Activated CD4-positive, alpha-beta T cell treated with anti-CD3 and anti-CD28 coated beads for 36 hours (primary cell): ENCODE data around the gene TMEM185A. TPM values are rescaled to one million over a fixed set of nuclear protein-coding genes. Genes with fewer than 3 reads are reported as not detected.
A peak's percentile ranks its signal among the peaks of the same experiment; 100 is the strongest.
"Not testable (repeated sequence)": the region's sequence is repeated elsewhere in the genome, so short reads cannot be mapped to it uniquely, and the experiment has no call there.

Experiments used
- ATAC-seq: fragments of 200-7000 bp; cut with Tn5 transposase; one replicate; pipeline ENCODE4 v1.10.0; 2021; ENCODE audit warnings: mild to moderate bottlenecking, moderate library complexity
- CTCF ChIA-PET: fragments of 350-600 bp; sonication (Branson Sonifier 250); formaldehyde crosslinking; loops from one replicate; lab custom pipeline; 2021; ENCODE audit warnings: antibody characterized with exemption; lab: Charles Lee
- POLR2A ChIA-PET: fragments of 350-600 bp; sonication (Branson Sonifier 250); formaldehyde crosslinking; loops from one replicate; lab custom pipeline; 2021; ENCODE audit warnings: antibody characterized with exemption, inconsistent platforms; lab: Charles Lee
- DNase-seq: peaks from one replicate; pipeline ENCODE4 v3.0.0-alpha.2; 2020
- H3K27ac Mint-ChIP-seq: one replicate; pipeline ENCODE4 v1.8.0; 2021; ENCODE audit warnings: mixed read lengths
- H3K27me3 Mint-ChIP-seq: one replicate; pipeline ENCODE4 v1.8.0; 2021; ENCODE audit warnings: mixed read lengths
- H3K36me3 Mint-ChIP-seq: one replicate; pipeline ENCODE4 v1.8.0; 2021; ENCODE audit warnings: low read depth, mixed read lengths
- H3K4me1 Mint-ChIP-seq: one replicate; pipeline ENCODE4 v1.8.0; 2021; ENCODE audit warnings: mixed read lengths
- H3K4me3 Mint-ChIP-seq: one replicate; pipeline ENCODE4 v1.8.0; 2021; ENCODE audit warnings: mild to moderate bottlenecking, moderate library complexity, mixed read lengths
- H3K9me3 Mint-ChIP-seq: one replicate; pipeline ENCODE4 v1.8.0; 2021; ENCODE audit warnings: low read depth, mixed read lengths
- intact Hi-C, 2 experiments: fragments of 100-400 bp; cut with DNase I in 1 of 2; cut with micrococcal nuclease in 1 of 2; formaldehyde crosslinking; loops; one replicate each; pipeline versions ENCODE4 v1.14.2 to v1.15.1; 2022 to 2024; cut with DNase I, micrococcal nuclease
- total RNA-seq, 2 experiments: library from RNA; stranded (reverse); gene quantifications; one replicate each; pipeline ENCODE4 v1.2.3, GENCODE V29; 2021

Gene TMEM185A
- total RNA-seq, 2 experiments from 2014 or later: 10.2 to 14.4 TPM

DNA sequence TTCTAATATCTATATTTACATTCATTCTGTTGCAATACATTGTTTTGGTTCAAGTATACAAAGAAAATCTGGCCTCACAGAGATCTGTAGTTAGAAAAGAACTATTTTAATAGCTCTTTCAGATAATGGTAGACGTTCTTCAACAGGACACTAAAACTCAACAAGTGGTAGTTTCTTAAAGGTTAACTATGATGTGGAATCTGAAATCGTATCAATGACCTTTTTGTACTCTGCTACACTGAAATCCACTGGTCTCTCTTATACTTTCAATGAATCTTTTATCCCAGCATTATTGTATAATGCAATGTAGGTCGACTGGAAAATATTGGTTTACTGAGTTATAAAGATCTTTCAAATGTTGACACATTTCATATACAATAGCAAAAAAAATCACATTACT lies 12.7 kb downstream of the TMEM185A start:
- Mint-ChIP-seq H3K4me3 (no peak overlapping the region), H3K36me3 (no peaks in the 10 kb centered on the region), H3K27me3 (no peaks in the 10 kb centered on the region), H3K9me3 (no peaks in the 10 kb centered on the region), H3K27ac (no peak overlapping the region), H3K4me1 (no peaks in the 10 kb centered on the region)
- intact Hi-C loops: no loop called here
- no peak for ATAC-seq
- ChIA-PET CTCF (no interaction called here), POLR2A (no interaction called here)
- no peak for DNase-seq

DNA sequence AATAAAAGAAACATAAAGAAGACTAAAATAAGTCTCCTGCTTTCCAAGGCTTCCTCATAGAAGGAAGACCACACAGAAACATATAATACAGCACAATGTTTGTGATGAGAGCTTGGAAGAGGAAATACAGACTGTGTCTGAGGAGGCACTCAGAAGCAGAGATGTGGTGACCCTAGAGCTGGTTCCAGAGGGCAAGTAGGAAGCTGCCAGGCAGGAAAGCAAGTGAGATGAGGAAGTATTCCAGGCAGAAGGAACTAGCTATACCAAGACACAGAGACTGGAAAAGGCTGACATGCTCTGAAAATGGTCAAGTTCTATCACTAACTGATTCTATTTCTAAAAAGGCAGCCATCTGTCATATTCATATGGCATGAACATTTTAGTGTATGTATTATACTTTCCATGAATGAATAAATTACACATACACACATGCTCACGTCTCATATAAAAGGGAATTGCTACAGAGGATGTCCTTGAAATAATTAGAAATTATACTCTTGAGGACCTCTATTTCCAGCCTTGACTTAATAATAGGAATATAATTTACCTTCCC lies 19.9 kb downstream of the TMEM185A start:
- ATAC-seq: no peak
- H3K27ac Mint-ChIP-seq: no peak overlapping the region
- no peaks in the 10 kb centered on the region for H3K9me3 Mint-ChIP-seq
- intact Hi-C loops: no loop called here
- DNase-seq: no peak
- no peaks in the 10 kb centered on the region for H3K4me1 Mint-ChIP-seq
- POLR2A ChIA-PET: no interaction called here
- CTCF ChIA-PET: no interaction called here
- peaks cover 3% of the 10 kb centered on the region for H3K36me3 Mint-ChIP-seq
- no peaks in the 10 kb centered on the region for H3K27me3 Mint-ChIP-seq
- no peak overlapping the region for H3K4me3 Mint-ChIP-seq

DNA sequence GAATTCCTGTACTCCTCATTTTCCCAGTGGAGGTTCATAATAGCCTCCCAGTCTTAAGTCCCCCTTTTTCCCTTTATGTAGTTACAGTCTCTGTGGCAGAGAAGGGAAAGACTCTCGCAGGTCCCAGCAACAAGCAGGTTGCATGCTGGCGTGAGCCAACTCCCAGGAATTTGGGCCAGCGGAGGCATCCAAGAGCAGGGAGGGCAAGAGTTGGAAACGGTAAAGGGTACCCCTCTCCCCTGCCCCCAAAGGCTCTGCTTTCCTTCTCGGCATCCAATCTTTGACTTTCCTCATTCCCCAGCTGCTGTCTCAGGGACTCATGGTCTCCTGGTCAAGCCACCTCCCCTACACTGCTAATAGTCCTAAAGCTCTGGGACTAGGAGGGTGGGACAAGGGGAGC lies 21.1 kb downstream of the TMEM185A start:
- Mint-ChIP-seq H3K4me1 (no peaks in the 10 kb centered on the region), H3K27ac (no peak overlapping the region), H3K4me3 (no peak overlapping the region), H3K36me3 (peaks cover 7% of the 10 kb centered on the region), H3K27me3 (no peaks in the 10 kb centered on the region), H3K9me3 (no peaks in the 10 kb centered on the region)
- CTCF ChIA-PET: interaction anchor here (0.6 to 0.7 kb wide), 2 partner anchors 89 to 222 kb away, joined by 3 to 4 read pairs; no protein-coding TSS in a partner anchor
- POLR2A ChIA-PET: no interaction called here
- no peak for ATAC-seq
- DNase-seq: no peak
- intact Hi-C loops: no loop called here

DNA sequence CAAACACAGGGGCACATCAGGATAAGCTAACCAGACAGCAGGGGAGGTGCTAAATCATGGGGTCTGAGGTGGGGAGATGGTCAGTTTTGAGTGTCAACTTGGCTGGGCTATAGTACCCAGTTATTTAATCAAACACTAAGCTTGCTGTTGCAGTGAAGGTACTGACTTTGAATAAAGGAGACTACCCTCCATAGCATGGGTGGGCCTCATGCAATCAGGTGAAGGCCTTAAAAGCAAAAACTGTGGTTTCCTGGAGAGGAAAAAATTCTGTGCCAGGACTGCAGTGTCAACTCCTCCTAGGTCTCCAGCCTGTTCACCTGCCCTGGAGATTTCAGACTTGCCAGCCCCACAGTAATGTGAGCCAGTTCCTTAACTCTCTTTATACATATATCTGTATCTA lies 23.9 kb downstream of the TMEM185A start:
- POLR2A ChIA-PET: no interaction called here
- intact Hi-C loops: no loop called here
- no peak overlapping the region for H3K4me3 Mint-ChIP-seq

DNA sequence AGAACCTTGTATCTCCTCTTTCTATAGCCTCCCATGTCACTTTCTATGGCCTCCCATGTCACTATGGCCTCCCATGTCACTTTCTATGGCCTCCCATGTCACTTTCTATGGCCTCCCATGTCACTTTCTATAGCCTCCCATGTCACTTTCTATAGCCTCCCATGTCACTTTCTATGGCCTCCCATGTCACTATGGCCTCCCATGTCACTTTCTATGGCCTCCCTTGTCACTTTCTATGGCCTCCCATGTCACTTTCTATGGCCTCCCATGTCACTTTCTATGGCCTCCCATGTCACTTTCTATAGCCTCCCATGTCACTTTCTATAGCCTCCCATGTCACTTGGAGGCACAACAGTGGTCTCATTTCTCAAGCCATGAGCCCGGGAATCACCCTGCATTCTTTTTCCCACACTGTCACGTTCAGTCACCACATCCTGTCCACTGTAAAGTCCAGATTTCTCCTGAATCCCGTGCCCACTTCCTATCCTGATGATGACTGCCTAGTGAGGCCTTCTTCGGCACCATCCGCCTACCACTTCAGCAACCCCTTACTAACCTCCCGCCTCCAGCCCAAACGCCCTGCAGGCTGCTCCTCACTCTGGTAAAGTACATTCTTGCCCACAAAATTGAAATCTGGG lies 26.2 kb downstream of the TMEM185A start:
- intact Hi-C loops, H3K4me1 Mint-ChIP-seq, CTCF ChIA-PET, H3K27me3 Mint-ChIP-seq, H3K4me3 Mint-ChIP-seq, H3K9me3 Mint-ChIP-seq, ATAC-seq, DNase-seq, H3K27ac Mint-ChIP-seq, POLR2A ChIA-PET: not testable (repeated sequence)
- peaks cover 11% of the 10 kb centered on the region for H3K36me3 Mint-ChIP-seq

More for the DNA sequence above, 23.9 kb downstream of the TMEM185A start:
- no peak overlapping the region for H3K27ac Mint-ChIP-seq
- no peaks in the 10 kb centered on the region for H3K4me1 Mint-ChIP-seq
- ATAC-seq (no peak), DNase-seq (no peak)
- H3K27me3 Mint-ChIP-seq: no peaks in the 10 kb centered on the region
- H3K9me3 Mint-ChIP-seq: no peaks in the 10 kb centered on the region
- peaks cover 9% of the 10 kb centered on the region for H3K36me3 Mint-ChIP-seq
- CTCF ChIA-PET: interaction anchor here (0.7 kb wide), 1 partner anchor 871 kb away, joined by 3 read pairs; no protein-coding TSS in a partner anchor

DNA sequence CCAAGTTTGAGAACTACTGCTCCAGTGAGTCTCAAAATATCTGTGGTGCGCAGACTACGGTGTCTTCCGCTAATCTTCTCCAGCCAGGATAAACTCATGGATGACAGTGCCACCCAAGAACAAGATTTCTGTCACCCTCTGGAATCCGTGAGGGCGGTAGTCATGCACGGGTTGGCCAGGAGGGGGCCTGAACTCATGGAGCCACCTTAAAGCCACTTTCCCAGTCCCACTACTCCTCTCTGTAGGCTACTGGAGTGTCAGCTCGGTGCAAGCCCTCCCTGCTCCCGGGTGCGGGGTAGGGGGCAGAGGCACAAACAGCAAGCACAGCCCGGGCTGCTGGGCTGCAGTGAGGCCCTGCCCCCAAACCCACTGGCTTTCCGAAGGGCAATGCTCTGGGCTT lies 33.0 kb downstream of the TMEM185A start:
- H3K27ac Mint-ChIP-seq, ATAC-seq, H3K36me3 Mint-ChIP-seq, POLR2A ChIA-PET, CTCF ChIA-PET, H3K9me3 Mint-ChIP-seq, H3K4me3 Mint-ChIP-seq, intact Hi-C loops, H3K4me1 Mint-ChIP-seq, DNase-seq, H3K27me3 Mint-ChIP-seq: not testable (repeated sequence)

DNA sequence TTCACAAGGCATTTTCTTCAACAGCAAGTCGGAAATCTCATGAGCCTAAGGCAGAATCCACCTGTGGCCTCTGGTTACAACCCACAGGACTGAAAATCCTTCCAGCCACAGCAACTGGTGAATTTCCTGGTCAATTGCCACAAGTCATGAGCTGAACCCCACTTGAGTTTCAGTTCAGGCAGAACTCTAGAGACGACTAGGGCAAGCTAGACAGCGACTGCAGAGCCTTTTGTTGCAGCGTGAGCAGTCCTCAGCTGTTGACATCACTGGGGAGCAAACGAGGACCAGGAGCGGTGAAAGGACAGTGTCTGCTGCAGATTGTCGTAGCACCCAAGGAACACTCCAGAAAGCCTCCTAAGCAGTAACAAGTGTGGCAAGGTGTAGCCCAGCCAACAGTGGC lies 35.6 kb downstream of the TMEM185A start:
- intact Hi-C loops, DNase-seq, H3K36me3 Mint-ChIP-seq, H3K4me3 Mint-ChIP-seq, POLR2A ChIA-PET, ATAC-seq, H3K27ac Mint-ChIP-seq, H3K4me1 Mint-ChIP-seq, H3K27me3 Mint-ChIP-seq, CTCF ChIA-PET, H3K9me3 Mint-ChIP-seq: not testable (repeated sequence)

DNA sequence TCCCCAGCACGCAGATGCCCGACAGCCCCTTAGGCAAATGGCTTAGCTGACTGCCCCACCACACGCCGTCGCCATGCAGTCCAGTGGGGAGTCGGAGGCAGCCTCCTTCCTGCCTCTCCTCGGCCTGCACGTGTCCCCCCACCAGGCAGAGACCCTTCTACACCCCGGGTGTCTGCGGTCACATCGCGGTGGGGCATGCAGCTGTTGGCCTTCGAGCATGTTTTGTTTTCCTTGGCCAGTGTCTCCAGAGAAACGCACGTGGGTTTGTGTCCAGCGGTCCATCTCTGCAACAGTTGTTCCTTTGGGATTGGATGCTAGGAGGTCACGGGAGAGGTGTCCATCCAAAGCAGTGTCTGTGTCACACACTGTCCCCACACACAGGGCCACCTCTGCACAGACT lies 36.4 kb downstream of the TMEM185A start, which contains the start of gene HSFX2:
TSS of gene HSFX2 (minus strand) at position 101 of the 400 bp plus-strand sequence. CDS start 614 bp downstream, outside the sequence.
- H3K4me1 Mint-ChIP-seq, ATAC-seq, H3K27ac Mint-ChIP-seq, H3K27me3 Mint-ChIP-seq, intact Hi-C loops, H3K4me3 Mint-ChIP-seq, H3K9me3 Mint-ChIP-seq, CTCF ChIA-PET, POLR2A ChIA-PET, DNase-seq, H3K36me3 Mint-ChIP-seq: not testable (repeated sequence)

DNA sequence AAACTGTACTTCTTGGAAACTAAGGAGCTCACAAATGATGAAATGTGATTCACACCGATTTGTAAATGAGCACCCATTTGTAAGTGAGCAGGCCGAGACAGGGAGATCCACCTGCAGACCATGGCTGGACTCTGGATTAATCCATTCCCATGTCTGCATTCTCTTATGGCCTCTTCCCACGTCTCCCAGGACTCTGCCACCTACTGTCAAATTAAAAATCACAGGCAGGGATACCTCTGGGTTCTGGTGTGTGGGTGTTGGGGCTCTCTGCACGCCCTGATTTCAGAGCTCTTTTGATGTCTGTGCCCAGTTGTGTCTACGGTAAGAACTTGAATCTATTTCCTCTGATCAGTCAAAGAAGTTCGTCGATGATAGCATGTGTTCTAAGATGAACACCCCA lies 40.6 kb downstream of the TMEM185A start:
- H3K27ac Mint-ChIP-seq, intact Hi-C loops, POLR2A ChIA-PET, CTCF ChIA-PET, H3K4me1 Mint-ChIP-seq, H3K9me3 Mint-ChIP-seq, ATAC-seq, DNase-seq, H3K36me3 Mint-ChIP-seq, H3K27me3 Mint-ChIP-seq, H3K4me3 Mint-ChIP-seq: not testable (repeated sequence)

DNA sequence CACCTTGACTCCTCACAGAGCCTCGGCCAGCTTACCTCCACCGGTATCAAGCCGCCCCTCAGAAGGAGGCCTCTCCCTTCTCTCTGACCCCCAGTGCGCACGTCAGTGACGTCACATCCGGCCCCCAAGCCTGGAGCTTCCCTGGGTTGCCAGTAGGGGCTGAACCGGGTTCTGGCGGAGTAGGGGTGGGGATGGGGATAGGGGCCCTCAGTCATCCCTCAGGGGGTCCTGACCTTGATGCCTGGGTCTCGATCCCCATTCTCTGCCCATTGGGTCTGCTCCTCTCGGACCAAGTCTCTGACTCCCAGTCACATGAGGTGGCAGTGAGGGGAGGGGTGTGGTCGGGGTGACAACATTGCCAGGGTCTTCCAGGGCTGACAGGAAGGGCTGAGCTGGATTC lies 44.2 kb downstream of the TMEM185A start, which contains the start of gene MAGEA9B:
TSS of gene MAGEA9B (minus strand) at position 101 of the 400 bp plus-strand sequence. CDS start 4,280 bp downstream, outside the sequence.
- intact Hi-C loops, POLR2A ChIA-PET, H3K9me3 Mint-ChIP-seq, ATAC-seq, H3K4me3 Mint-ChIP-seq, H3K4me1 Mint-ChIP-seq, H3K36me3 Mint-ChIP-seq, H3K27ac Mint-ChIP-seq, CTCF ChIA-PET, H3K27me3 Mint-ChIP-seq, DNase-seq: not testable (repeated sequence)

DNA sequence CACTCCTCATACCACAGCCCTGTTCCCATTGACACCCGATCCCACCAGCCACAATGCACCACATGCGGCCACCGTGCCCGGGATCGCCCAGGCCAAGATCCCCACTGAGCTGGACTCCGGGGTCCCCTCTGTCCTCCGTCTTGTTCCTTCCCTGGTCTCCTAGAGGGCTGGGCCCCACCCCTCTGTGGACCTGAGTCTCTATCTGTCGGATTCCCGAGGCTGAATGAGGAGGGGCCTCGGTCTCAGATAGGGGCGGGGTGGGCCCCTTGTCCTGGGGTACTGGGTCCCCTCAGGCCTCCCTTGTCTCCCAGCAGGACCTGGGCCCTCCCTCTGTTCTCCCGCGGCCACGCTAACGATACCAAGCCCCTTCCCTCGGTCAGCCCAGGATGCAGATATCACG lies 46.0 kb downstream of the TMEM185A start:
- H3K27ac Mint-ChIP-seq, CTCF ChIA-PET, POLR2A ChIA-PET, H3K4me3 Mint-ChIP-seq, H3K27me3 Mint-ChIP-seq, H3K36me3 Mint-ChIP-seq, H3K9me3 Mint-ChIP-seq, intact Hi-C loops, H3K4me1 Mint-ChIP-seq, DNase-seq, ATAC-seq: not testable (repeated sequence)

DNA sequence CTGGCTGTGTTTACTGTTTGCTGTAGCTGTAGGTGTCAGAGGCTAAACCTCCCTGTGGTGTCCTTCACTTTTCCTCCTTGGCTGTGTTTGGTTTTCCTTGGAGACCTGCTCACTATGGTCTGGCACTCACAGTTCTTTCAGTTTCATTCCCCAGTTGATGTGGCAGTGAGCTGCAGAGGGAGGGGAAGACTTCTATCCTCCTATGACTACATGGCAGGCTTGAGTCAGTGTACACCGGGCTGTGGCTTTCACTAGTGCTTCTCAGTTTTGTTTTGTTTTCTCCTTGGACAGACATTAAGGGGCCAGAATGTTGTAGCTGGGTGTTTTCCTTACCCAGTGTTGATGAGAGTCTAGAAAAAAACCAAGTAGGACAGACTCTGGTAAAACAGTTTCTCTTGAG lies 58.1 kb downstream of the TMEM185A start:
- H3K27ac Mint-ChIP-seq, H3K36me3 Mint-ChIP-seq, CTCF ChIA-PET, POLR2A ChIA-PET, DNase-seq, intact Hi-C loops, H3K27me3 Mint-ChIP-seq, H3K9me3 Mint-ChIP-seq, H3K4me3 Mint-ChIP-seq: not testable (repeated sequence)
- ATAC-seq: peak; percentile 98
- H3K4me1 Mint-ChIP-seq: peaks cover 18% of the 10 kb centered on the region
